ENCODE data around the gene FAM83G. TPM values are rescaled to one million over a fixed set of nuclear protein-coding genes. Genes with fewer than 3 reads are reported as not detected.

Gene FAM83G
- total and polyA plus RNA-seq, 9 donors: 0.93 to 5.1 (median 2.3) TPM

- Histone ChIP-seq H3K4me3 (no peak overlapping the region), H3K36me3 (no peaks in the 10 kb centered on the region), H3K4me1 (ENCODE audit: insufficient read depth) (no peaks in the 10 kb centered on the region), H3K27me3 (no peaks in the 10 kb centered on the region), H3K9me3 (no peaks in the 10 kb centered on the region), H3K27ac (no peak overlapping the region)
- no peak for DNase-seq
- intact Hi-C loops (cut with DNase I): no loop called here
- TF ChIP-seq CTCF (IDR thresholded peaks at IDR 0.05) (no peak), EP300 (IDR thresholded peaks at IDR 0.05) (no peak), POLR2A (IDR thresholded peaks at IDR 0.05) (no peak)
- 77 to 82% (median 80%) methylated on average over 8 of the region's 8 CpGs for WGBS, 3 donors
These were observed 66.4 kb downstream of the FAM83G start for GRCh38 chr17:18937981-18938691.

GRCh38 chr17:18933102-18934058 lies 71.2 kb downstream of the FAM83G start:
- TF ChIP-seq POLR2A (IDR thresholded peaks at IDR 0.05): no peak
- no peak for TF ChIP-seq CTCF (IDR thresholded peaks at IDR 0.05)
- no peak for TF ChIP-seq EP300 (IDR thresholded peaks at IDR 0.05)
- no peaks in the 10 kb centered on the region for H3K4me1 ChIP-seq (ENCODE audit: insufficient read depth)
- no peaks in the 10 kb centered on the region for H3K27me3 ChIP-seq
- no peak overlapping the region for H3K27ac ChIP-seq
- H3K4me3 ChIP-seq: no peak overlapping the region
- 75 to 83% (median 83%) methylated on average over 14 of the region's 14 CpGs for WGBS, 3 donors
- H3K36me3 ChIP-seq: no peaks in the 10 kb centered on the region
- intact Hi-C loops (cut with DNase I): no loop called here
- DNase-seq: no peak
- H3K9me3 ChIP-seq: no peaks in the 10 kb centered on the region

- Histone ChIP-seq H3K36me3 (no peaks in the 10 kb centered on the region), H3K4me3 (no peak overlapping the region), H3K4me1 (ENCODE audit: insufficient read depth) (no peaks in the 10 kb centered on the region), H3K9me3 (no peaks in the 10 kb centered on the region), H3K27ac (no peak overlapping the region), H3K27me3 (no peaks in the 10 kb centered on the region)
- no peak for TF ChIP-seq CTCF (IDR thresholded peaks at IDR 0.05)
- DNase-seq: no peak
- intact Hi-C loops (cut with DNase I): no loop called here
- WGBS, 3 donors: 64 to 77% (median 69%) methylated on average over 5 of the region's 5 CpGs
These were observed 72.1 kb downstream of the FAM83G start for GRCh38 chr17:18932360-18933055.

GRCh38 chr17:18928628-18929125 lies 75.9 kb downstream of the FAM83G start:
- no peak for DNase-seq
- TF ChIP-seq EP300 (IDR thresholded peaks at IDR 0.05): no peak
- no peak for TF ChIP-seq POLR2A (IDR thresholded peaks at IDR 0.05)
- no peak for TF ChIP-seq CTCF (IDR thresholded peaks at IDR 0.05)
- no peaks in the 10 kb centered on the region for H3K36me3 ChIP-seq

More at GRCh38 chr17:18928628-18929125, 75.9 kb downstream of the FAM83G start:
- H3K27me3 ChIP-seq: no peaks in the 10 kb centered on the region
- H3K4me3 ChIP-seq: no peak overlapping the region
- H3K4me1 ChIP-seq (ENCODE audit: insufficient read depth): no peaks in the 10 kb centered on the region
- intact Hi-C loops (cut with DNase I): no loop called here
- no peak overlapping the region for H3K27ac ChIP-seq
- no peaks in the 10 kb centered on the region for H3K9me3 ChIP-seq
- 88 to 95% (median 93%) methylated on average over 9 of the region's 9 CpGs for WGBS, 3 donors

Measured in ovary (tissue), 9 donors.